Keratinocyte (primary cell): Measurements from ENCODE around the gene NUTM2B.
"Not testable (repeated sequence)": the region's sequence is repeated elsewhere in the genome, so short reads cannot be mapped to it uniquely, and the experiment has no call there.

Experiments used
- CTCF ChIP-seq, 3 experiments: IDR thresholded peaks in 1 of 3; conservative IDR thresholded peaks in 1 of 3; optimal IDR thresholded peaks in 1 of 3; 2 replicates in 2 of 3; 3 replicates in 1 of 3; pipeline versions ENCODE3 to v1.5.1; 2011; ENCODE audit warnings: low read length in 3 of 3, mild to moderate bottlenecking in 3 of 3, moderate library complexity in 2 of 3, control low read depth in 1 of 3, inconsistent platforms in 1 of 3; ENCODE audit not compliant: insufficient read depth in 2 of 3; ENCODE audit errors: extremely low read depth in 1 of 3
- EZH2 ChIP-seq: IDR thresholded peaks from one replicate; pipeline ENCODE4 v1.6.1; 2012; ENCODE audit warnings: inconsistent platforms, mild to moderate bottlenecking, low read length, moderate library complexity

- not testable (repeated sequence) for TF ChIP-seq CTCF (optimal IDR thresholded peaks at IDR 0.05 in 1 of 3, IDR thresholded peaks at IDR 0.05 in 1 of 3, conservative IDR thresholded peaks at IDR 0.05 in 1 of 3; ENCODE audit: extremely low read depth in 1 of 3, insufficient read depth in 2 of 3, low read length in 3 of 3); EZH2
These were observed 4.0 kb downstream of the NUTM2B start for GRCh38 chr10:79707017-79707416.
